ENCODE results near the gene NFE2L2.

GRCh38 chr2:177246000-177246399 lies 18.5 kb downstream of the NFE2L2 start:
- no peak for TF ChIP-seq L3MBTL2 (conservative IDR thresholded peaks at IDR 0.05)
- no peak for TF ChIP-seq ELF4 (IDR thresholded peaks at IDR 0.05)
- no peak for TF ChIP-seq BHLHE40 (IDR thresholded peaks at IDR 0.05; ENCODE audit: borderline replicate concordance)
- TF ChIP-seq SUZ12 (IDR thresholded peaks at IDR 0.05): no peak
- TF ChIP-seq ZNF384 (IDR thresholded peaks at IDR 0.05): no peak
- TF ChIP-seq SP1 (IDR thresholded peaks at IDR 0.05): no peak
- no peak for TF ChIP-seq FOXA1 (IDR thresholded peaks at IDR 0.05)
- TF ChIP-seq HDGF (IDR thresholded peaks at IDR 0.05; ENCODE audit: borderline replicate concordance): no peak

Measured in HEK293T (cell line).